Measurements from ENCODE around the gene KRTAP9-2.

GRCh38 chr17:41211845-41212466 lies 14.5 kb upstream of the KRTAP9-2 start:
- TF ChIP-seq CTCF (IDR thresholded peaks at IDR 0.05; ENCODE audit: extremely low read depth in 1 of 2, insufficient read depth in 1 of 2, low read depth in 1 of 2, low read length in 2 of 2) (no peak), EZH2 (IDR thresholded peaks at IDR 0.05; ENCODE audit: borderline replicate concordance, low read depth, low read length, severe bottlenecking) (no peak), MAX (IDR thresholded peaks at IDR 0.05; ENCODE audit: insufficient read depth, insufficient read length) (no peak), POLR2A (IDR thresholded peaks at IDR 0.05; ENCODE audit: low read depth, low read length) (no peak), JUN (IDR thresholded peaks at IDR 0.05; ENCODE audit: borderline replicate concordance, insufficient read depth, insufficient read length, low read depth) (no peak), MYC (IDR thresholded peaks at IDR 0.05; ENCODE audit: low read depth, low read length) (no peak), POLR2AphosphoS5 (IDR thresholded peaks at IDR 0.05; ENCODE audit: insufficient read depth, low read depth, low read length) (no peak), FOS (IDR thresholded peaks at IDR 0.05; ENCODE audit: borderline replicate concordance, insufficient read depth, low read length) (no peak)
